ENCODE results near the gene EMC8.

Gene EMC8

DNA sequence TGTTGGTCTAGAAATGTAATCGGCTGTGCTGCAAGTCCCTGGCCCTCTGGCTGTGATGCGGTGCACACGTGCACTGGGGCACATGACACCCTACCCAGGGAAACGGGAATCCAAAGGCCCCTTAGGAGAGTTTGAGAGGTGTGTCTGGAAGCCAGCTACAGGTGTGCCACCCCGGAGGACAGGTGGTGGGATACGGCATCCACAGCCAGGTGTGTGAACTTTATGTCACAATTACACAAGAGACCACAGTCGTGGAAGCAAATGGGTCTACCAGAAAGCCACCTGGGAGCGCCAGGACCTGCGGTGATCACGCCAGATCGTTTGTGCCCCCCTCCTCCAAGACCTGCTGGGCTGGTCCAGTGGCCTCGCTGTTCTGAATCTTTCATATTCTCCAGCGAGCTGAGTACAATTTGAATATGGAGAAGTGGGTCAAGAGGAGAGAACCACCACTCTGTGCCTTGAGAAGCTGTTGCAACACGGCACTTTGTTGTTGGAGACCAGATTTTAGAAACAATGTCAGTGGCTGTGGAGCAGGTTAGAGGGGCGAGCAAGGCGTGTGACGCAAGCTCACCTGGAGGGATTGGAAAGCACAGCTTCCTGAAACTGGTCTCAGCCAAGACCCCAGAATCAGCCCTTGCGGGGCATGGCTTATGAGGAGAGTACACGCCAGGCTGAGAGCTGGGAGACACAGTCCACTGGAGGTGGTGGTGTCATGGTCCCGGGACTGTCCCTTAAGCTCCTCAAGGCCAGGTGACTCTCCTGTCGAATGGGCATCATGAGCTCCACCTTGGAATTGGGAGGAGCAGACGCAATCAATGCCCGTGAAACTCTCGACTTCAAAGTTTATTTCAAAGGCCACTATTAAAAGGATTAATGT lies 37.6 kb upstream of the EMC8 start:
- ChIA-PET CTCF (interaction anchor here (1.2 kb wide), 1 partner anchor 15 kb away, joined by 3 read pairs; no protein-coding TSS in a partner anchor), POLR2A (no interaction called here)
- no peak for DNase-seq (ENCODE audit: extremely low spot score)
- TF ChIP-seq FOXK2 (IDR thresholded peaks at IDR 0.05): no peak
- no peak for TF ChIP-seq L3MBTL2 (conservative IDR thresholded peaks at IDR 0.05)
- no peak for TF ChIP-seq TARDBP (IDR thresholded peaks at IDR 0.05)
- no peak for TF ChIP-seq CTBP1 (IDR thresholded peaks at IDR 0.05; ENCODE audit: borderline replicate concordance)
- TF ChIP-seq ARNT (IDR thresholded peaks at IDR 0.05): no peak
- no peak for TF ChIP-seq NFRKB (IDR thresholded peaks at IDR 0.05)
- TF ChIP-seq FOXA1 (IDR thresholded peaks at IDR 0.05): no peak

DNA sequence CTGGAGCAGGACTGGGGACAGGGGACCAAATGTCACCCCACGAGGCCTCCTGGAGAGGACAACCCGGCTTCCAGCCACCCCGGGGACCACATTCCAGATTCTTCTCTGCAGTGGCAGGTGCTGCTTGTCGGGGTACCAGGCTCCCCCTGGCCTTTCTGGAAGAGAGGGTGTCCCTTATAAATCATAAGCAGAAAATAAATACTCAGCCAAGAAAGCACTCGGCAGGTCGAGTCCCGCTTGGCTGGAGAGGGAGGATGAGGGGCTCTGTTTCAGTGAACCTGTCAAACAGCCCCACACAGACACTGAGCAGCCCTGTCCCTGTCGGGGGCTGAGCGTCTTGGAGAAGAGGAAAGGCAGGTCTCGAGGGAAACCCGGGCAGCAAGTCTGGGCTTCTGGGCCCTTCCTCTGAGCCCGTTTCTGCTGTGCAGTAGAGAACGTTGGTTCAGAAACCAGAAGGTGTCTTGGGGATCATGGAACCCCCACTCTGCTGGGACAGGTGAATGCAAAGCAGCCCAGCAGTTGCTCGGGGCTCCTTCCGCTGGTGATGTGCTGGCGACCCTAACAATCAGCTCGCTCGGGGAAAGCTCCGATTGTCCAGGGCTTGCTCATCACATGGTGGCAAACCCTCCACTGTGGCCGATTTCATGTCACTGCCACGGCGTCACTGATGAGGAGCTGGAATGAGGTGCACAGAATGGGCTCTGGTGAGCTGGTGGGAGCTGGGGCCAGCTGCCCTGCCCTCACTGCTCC lies 36.8 kb upstream of the EMC8 start:
- ChIA-PET CTCF (interaction anchor here (1.2 kb wide), 1 partner anchor 14 kb away, joined by 3 read pairs; no protein-coding TSS in a partner anchor), POLR2A (no interaction called here)
- TF ChIP-seq ARNT (IDR thresholded peaks at IDR 0.05): no peak
- no peak for TF ChIP-seq NFRKB (IDR thresholded peaks at IDR 0.05)
- no peak for TF ChIP-seq FOXA1 (IDR thresholded peaks at IDR 0.05)
- no peak for TF ChIP-seq CTBP1 (IDR thresholded peaks at IDR 0.05; ENCODE audit: borderline replicate concordance)
- TF ChIP-seq L3MBTL2 (conservative IDR thresholded peaks at IDR 0.05): no peak
- TF ChIP-seq SP1 (IDR thresholded peaks at IDR 0.05): no peak
- TF ChIP-seq BHLHE40 (IDR thresholded peaks at IDR 0.05; ENCODE audit: borderline replicate concordance): no peak
- TF ChIP-seq PKNOX1 (IDR thresholded peaks at IDR 0.05): no peak
- no peak for TF ChIP-seq FOXM1 (IDR thresholded peaks at IDR 0.05; ENCODE audit: borderline replicate concordance)
- no peak for TF ChIP-seq ELF4 (IDR thresholded peaks at IDR 0.05)
- no peak for DNase-seq (ENCODE audit: extremely low spot score)

- POLR2A ChIA-PET: no interaction called here
These were observed 35.9 kb upstream of the EMC8 start for GRCh38 chr16:85835227-85835751.

GRCh38 chr16:85834741-85835140 lies 35.4 kb upstream of the EMC8 start:
- CTCF ChIA-PET: no interaction called here
- DNase-seq (ENCODE audit: extremely low spot score): no peak
- TF ChIP-seq LEF1 (IDR thresholded peaks at IDR 0.05; ENCODE audit: borderline replicate concordance) (no peak), ELF4 (IDR thresholded peaks at IDR 0.05) (no peak), TARDBP (IDR thresholded peaks at IDR 0.05) (no peak)
- POLR2A ChIA-PET: no interaction called here

More at GRCh38 chr16:85835227-85835751, 35.9 kb upstream of the EMC8 start:
- DNase-seq (ENCODE audit: extremely low spot score): no peak
- no peak for TF ChIP-seq BHLHE40 (IDR thresholded peaks at IDR 0.05; ENCODE audit: borderline replicate concordance)
- CTCF ChIA-PET: no interaction called here

DNA sequence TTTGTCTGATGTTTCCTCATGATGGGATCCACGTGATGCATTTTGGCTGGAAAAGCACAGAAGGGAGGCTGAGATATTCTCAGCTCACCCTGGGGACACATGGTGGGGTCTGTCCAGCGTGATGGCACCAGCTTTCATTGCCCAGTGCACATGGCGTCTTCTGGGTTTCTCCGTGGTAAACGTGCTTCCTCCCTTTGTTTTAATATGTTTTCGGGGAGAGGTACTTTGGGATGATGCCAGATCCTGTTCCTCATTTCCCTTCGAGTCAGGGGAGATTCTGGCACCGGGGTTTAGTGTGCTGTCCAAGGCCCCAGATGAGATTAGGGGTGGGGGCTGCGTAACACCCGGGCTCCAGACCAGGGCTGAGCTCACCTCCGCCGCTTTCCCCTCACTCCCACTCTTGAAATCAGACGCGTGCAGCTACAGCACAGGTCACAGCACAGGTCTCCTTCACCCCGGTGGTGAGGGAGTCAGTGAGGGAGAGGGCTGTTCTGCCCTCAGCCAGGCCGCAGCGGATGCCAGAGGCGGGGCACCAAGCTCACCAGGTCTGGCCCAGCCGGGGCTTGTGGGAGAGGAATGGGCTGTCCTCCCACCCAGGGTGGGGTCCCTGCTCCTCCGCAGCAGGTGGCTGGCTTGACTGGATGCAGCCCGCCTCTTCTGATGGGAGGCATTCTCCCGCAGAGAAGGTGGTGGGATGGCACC lies 34.0 kb upstream of the EMC8 start:
- TF ChIP-seq ARNT (IDR thresholded peaks at IDR 0.05): no peak
- no peak for TF ChIP-seq BHLHE40 (IDR thresholded peaks at IDR 0.05; ENCODE audit: borderline replicate concordance)
- no peak for TF ChIP-seq FOXM1 (IDR thresholded peaks at IDR 0.05; ENCODE audit: borderline replicate concordance)
- TF ChIP-seq ELF4 (IDR thresholded peaks at IDR 0.05): no peak
- no peak for TF ChIP-seq ZNF384 (IDR thresholded peaks at IDR 0.05)
- no peak for TF ChIP-seq SP1 (IDR thresholded peaks at IDR 0.05)
- no peak for TF ChIP-seq FOXK2 (IDR thresholded peaks at IDR 0.05)
- no peak for TF ChIP-seq CTBP1 (IDR thresholded peaks at IDR 0.05; ENCODE audit: borderline replicate concordance)
- ChIA-PET POLR2A (no interaction called here), CTCF (no interaction called here)

DNA sequence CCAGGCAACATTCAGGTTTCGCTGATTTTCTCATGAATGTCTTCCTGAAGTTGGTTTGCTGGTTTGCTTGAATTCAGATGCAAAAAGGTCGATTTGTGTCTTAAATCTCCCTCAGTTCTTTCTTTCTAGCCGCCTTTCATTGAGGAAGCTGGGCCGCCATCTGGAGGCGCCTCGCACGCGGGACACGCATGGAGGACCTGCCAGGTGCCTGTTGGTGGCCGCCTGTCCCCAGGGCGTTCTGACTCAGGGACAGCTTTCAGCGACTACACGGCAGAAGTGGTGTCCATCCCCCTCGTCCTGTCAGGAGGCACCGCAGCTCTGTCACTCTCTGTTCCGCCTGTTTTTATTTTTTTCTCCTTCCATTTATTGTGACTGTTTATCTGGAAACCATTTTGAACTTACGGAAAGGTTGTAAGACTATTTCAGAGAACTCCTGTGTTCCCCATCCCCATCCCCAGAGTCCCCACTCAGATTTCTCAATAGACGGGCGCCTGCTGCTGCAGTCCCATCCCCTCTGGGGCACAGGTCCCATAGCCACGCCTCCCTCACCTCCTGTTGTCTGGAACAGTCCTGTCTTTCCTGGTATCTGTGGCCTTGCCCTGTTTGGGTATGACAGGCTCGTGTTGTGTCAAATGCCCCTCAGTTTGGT lies 33.4 kb upstream of the EMC8 start:
- CTCF ChIA-PET: no interaction called here
- TF ChIP-seq ELF4 (IDR thresholded peaks at IDR 0.05): no peak
- TF ChIP-seq SP1 (IDR thresholded peaks at IDR 0.05): no peak
- no peak for TF ChIP-seq L3MBTL2 (conservative IDR thresholded peaks at IDR 0.05)
- no peak for TF ChIP-seq FOXA1 (IDR thresholded peaks at IDR 0.05)
- TF ChIP-seq NFRKB (IDR thresholded peaks at IDR 0.05): no peak
- POLR2A ChIA-PET: no interaction called here
- DNase-seq (ENCODE audit: extremely low spot score): no peak

More for the DNA sequence above, 34.0 kb upstream of the EMC8 start:
- no peak for DNase-seq (ENCODE audit: extremely low spot score)

DNA sequence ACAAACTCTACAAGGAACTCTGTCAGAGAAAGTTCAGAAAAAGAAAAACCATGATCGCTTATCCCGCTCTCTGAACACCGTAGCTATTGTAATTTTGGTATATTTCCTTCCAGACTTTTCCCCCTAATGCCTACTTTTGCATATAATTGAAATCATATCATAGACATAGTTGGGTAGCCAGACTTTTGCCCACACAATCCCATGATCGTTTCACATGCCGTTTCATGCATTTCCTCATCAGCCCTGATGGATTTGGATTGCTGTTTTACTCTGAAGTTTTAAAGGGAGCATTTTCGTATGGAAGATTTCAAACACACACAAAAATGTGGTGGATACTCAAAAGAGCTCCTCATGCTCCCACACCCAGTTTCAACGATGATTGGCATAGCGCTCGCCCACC lies 31.5 kb upstream of the EMC8 start:
- POLR2A ChIA-PET: no interaction called here
- CTCF ChIA-PET: interaction anchor here (1.7 kb wide), 1 partner anchor 12 kb away, joined by 3 read pairs; no protein-coding TSS in a partner anchor
- TF ChIP-seq FOXA1 (IDR thresholded peaks at IDR 0.05): no peak
- DNase-seq (ENCODE audit: extremely low spot score): no peak
